HG02642 (cell line): ENCODE measurements around the gene CACNA1I.

Experiments used
- ATAC-seq: cut with Tn5 transposase; IDR thresholded peaks from one replicate; pipeline ENCODE4 v1.9.1; 2021; ENCODE audit warnings: mild to moderate bottlenecking; ENCODE audit not compliant: unreplicated experiment, poor library complexity

Gene CACNA1I

GRCh38 chr22:39646398-39647063, 76.0 kb downstream of the CACNA1I start:
- no peak for ATAC-seq

GRCh38 chr22:39647836-39648629, 77.5 kb downstream of the CACNA1I start:
- no peak for ATAC-seq

- ATAC-seq, result no peak
Observed at GRCh38 chr22:39648630-39648950, 78.0 kb downstream of the CACNA1I start.

- no peak for ATAC-seq
Observed at GRCh38 chr22:39649500-39650089, 79.0 kb downstream of the CACNA1I start.

GRCh38 chr22:39651053-39651996, 80.8 kb downstream of the CACNA1I start:
- no peak for ATAC-seq

- no peak for ATAC-seq
Observed at GRCh38 chr22:39652990-39653786, 82.6 kb downstream of the CACNA1I start.

- no peak for ATAC-seq
Observed at GRCh38 chr22:39653787-39654077, 83.2 kb downstream of the CACNA1I start.

- ATAC-seq, result no peak
Observed at GRCh38 chr22:39654131-39654926, 83.8 kb downstream of the CACNA1I start.

- ATAC-seq, result no peak
Observed at GRCh38 chr22:39655004-39655579, 84.5 kb downstream of the CACNA1I start.

- ATAC-seq, result no peak
Observed at GRCh38 chr22:39655831-39656230, 85.3 kb downstream of the CACNA1I start.

GRCh38 chr22:39656495-39657490, 86.2 kb downstream of the CACNA1I start:
- ATAC-seq, result no peak

GRCh38 chr22:39658367-39658766, 87.8 kb downstream of the CACNA1I start:
- ATAC-seq, result no peak

- no peak for ATAC-seq
Observed at GRCh38 chr22:39658806-39659463, 88.4 kb downstream of the CACNA1I start.

- no peak for ATAC-seq
Observed at GRCh38 chr22:39661501-39661841, 90.9 kb downstream of the CACNA1I start.

GRCh38 chr22:39661842-39662685, 91.5 kb downstream of the CACNA1I start:
- ATAC-seq, result no peak

- ATAC-seq, result no peak
Observed at GRCh38 chr22:39662686-39663052, 92.1 kb downstream of the CACNA1I start.
